ENCODE measurements around the gene DRAXIN.

- no peak for TF ChIP-seq POLR2A (IDR thresholded peaks at IDR 0.05)
- TF ChIP-seq CTCF (IDR thresholded peaks at IDR 0.05 in 4 of 5, conservative IDR thresholded peaks at IDR 0.05 in 1 of 5) = no peak
Observed at GRCh38 chr1:11725616-11726015, 34.1 kb downstream of the DRAXIN start.
